WERI-Rb-1 (cell line): ENCODE data around the gene UQCRC1.

Experiments
- DNase-seq: peaks from one replicate; pipeline ENCODE4 v3.0.0-alpha.2; 2020
- H3K27ac ChIP-seq: fragments of 250-450 bp; sonication (Bioruptor Pico); 2 replicates; pipeline ENCODE4 v1.5.1; 2020; ENCODE audit warnings: mild to moderate bottlenecking, moderate library complexity
- H3K27me3 ChIP-seq: fragments of 250-450 bp; sonication (Bioruptor Pico); 2 replicates; pipeline ENCODE4 v1.5.1; 2021; ENCODE audit warnings: mild to moderate bottlenecking, low read depth, moderate library complexity; ENCODE audit not compliant: insufficient read depth, severe bottlenecking
- H3K36me3 ChIP-seq: fragments of 250-450 bp; sonication (Bioruptor Pico); 2 replicates; pipeline ENCODE4 v1.5.1; 2020; ENCODE audit warnings: mild to moderate bottlenecking, moderate library complexity
- H3K4me3 ChIP-seq: 2 replicates; pipeline ENCODE4 v1.5.1; 2011; ENCODE audit warnings: low read depth, mild to moderate bottlenecking, control low read depth, low read length
- H3K9me3 ChIP-seq: fragments of 250-450 bp; sonication (Bioruptor Pico); 2 replicates; pipeline ENCODE4 v1.5.1; 2021; ENCODE audit warnings: mild to moderate bottlenecking, moderate library complexity; ENCODE audit not compliant: severe bottlenecking
- CTCF ChIP-seq: IDR thresholded peaks from 2 replicates; pipeline ENCODE4 v1.5.1; 2011; ENCODE audit warnings: low read depth, mild to moderate bottlenecking, control low read depth, inconsistent platforms, low read length

The UQCRC1 gene

GRCh38 chr3:48636149-48636655, 26.8 kb upstream of the UQCRC1 start:
- no peak for DNase-seq
- no peak for TF ChIP-seq CTCF
- no peaks in the 10 kb centered on the region for H3K9me3 ChIP-seq
- no peaks in the 10 kb centered on the region for H3K27me3 ChIP-seq
- H3K4me3 ChIP-seq, result peak overlapping the region; percentile 54
- H3K27ac ChIP-seq, result peak overlapping the region; percentile 72
- H3K36me3 ChIP-seq, result peaks cover 59% of the 10 kb centered on the region

DNA sequence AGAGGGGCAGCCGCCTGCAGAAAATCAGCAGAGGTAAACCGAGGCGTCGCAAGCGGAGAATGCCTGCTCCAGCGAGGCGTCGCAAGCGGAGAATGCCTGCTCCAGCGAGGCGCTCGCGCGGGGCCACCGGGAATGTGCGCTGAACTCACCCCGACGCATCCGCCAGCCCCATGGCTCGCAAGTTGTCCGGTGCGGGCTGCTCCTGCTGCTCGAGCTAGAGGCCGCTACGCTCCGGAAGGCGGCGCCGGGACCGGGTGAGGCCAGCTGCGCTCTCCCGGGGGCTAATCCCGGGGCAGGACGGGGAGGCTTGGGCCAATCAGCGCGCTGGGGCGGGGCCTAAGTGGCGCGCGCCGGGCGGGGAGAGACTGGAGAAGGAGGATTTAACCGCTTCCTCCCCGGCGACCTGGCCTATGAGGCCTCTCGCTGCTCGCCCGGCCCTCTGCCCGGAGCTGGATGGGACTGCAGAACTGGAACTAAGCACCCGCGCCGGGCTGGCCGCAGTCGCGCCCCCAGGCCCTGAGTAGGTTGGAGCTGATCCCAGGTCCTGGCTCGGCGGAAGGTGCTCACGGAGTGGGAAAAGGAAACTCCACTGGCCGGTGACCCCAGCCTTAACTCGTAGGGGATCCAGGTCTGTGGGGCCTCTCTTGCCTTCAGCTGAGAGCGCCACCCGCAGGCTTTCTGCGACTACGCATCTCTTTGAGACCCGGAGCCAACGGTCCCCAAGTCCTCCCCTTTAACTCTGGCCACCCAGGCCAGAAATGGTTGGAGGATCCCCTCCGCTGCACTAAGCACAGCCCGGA, 26.0 kb upstream of the UQCRC1 start, which contains the start of gene SLC26A6:
TSS of gene SLC26A6 (minus strand) at position 240 of the 800 bp plus-strand sequence. CDS start at position 172, 68 bp downstream.
- DNase-seq, result peak; percentile 98
- Histone ChIP-seq H3K36me3 (peaks cover 54% of the 10 kb centered on the region), H3K27ac (peak within 1 kb of the TSS; percentile 72), H3K27me3 (no peaks in the 10 kb centered on the region), H3K4me3 (peak within 1 kb of the TSS; percentile 54), H3K9me3 (no peaks in the 10 kb centered on the region)
- TF ChIP-seq CTCF, result peak; percentile 91

- TF ChIP-seq CTCF, result no peak
- Histone ChIP-seq H3K36me3 (peaks cover 49% of the 10 kb centered on the region), H3K9me3 (no peaks in the 10 kb centered on the region), H3K27me3 (no peaks in the 10 kb centered on the region), H3K4me3 (peak overlapping the region; percentile 54), H3K27ac (peak overlapping the region; percentile 72)
- DNase-seq, result peak; percentile 79
These were observed 25.3 kb upstream of the UQCRC1 start for GRCh38 chr3:48634661-48635221.

DNA sequence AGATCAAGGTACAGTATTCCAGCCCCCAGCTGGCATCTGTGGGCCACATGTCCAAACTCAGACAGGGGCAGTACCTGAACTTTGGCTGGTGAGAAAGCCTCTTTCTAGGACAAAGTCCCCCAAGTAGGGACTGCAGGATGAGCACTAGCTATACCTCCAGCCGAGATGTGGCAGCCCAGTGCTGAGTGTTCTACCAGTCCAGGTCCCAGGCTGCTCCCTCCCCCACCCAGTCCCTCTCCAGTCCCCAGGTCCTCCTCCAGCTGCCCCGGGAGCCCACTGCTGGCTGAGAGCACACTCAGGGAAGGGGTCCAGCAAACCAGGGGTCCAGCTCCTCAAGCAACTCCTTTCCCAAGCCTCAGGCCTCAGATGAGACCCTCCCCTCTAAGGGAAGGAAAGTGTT, 24.3 kb upstream of the UQCRC1 start:
- TF ChIP-seq CTCF, result no peak
- H3K36me3 ChIP-seq, result peaks cover 43% of the 10 kb centered on the region
- no peaks in the 10 kb centered on the region for H3K27me3 ChIP-seq
- H3K4me3 ChIP-seq, result no peak overlapping the region
- H3K27ac ChIP-seq, result no peak overlapping the region
- no peaks in the 10 kb centered on the region for H3K9me3 ChIP-seq
- DNase-seq, result no peak

DNA sequence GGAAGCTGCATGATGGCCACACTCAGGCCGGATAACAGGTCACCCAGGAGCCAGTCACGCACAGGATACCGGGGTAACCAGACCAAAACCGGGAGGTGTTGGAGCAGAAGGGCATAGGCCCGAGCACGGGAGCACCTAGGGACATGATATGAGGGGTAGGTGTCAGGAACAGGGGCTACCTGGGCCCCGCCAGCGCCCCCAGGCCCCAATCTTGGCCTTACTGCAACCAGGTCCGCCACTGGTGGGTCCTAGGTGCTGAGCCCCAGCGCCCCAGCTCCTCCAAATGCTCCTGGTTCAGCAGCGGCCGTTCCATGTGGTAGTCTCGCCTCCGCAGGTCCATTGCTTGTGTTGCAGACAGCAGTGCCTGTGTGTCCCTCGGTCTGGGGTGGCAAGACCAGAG, 23.8 kb upstream of the UQCRC1 start:
- H3K9me3 ChIP-seq, result no peaks in the 10 kb centered on the region
- DNase-seq, result no peak
- H3K27ac ChIP-seq, result no peak overlapping the region
- no peaks in the 10 kb centered on the region for H3K27me3 ChIP-seq
- H3K4me3 ChIP-seq, result no peak overlapping the region
- peaks cover 43% of the 10 kb centered on the region for H3K36me3 ChIP-seq
- TF ChIP-seq CTCF, result no peak
